ENCODE data around the gene RPL15.

RPL15 gene

DNA sequence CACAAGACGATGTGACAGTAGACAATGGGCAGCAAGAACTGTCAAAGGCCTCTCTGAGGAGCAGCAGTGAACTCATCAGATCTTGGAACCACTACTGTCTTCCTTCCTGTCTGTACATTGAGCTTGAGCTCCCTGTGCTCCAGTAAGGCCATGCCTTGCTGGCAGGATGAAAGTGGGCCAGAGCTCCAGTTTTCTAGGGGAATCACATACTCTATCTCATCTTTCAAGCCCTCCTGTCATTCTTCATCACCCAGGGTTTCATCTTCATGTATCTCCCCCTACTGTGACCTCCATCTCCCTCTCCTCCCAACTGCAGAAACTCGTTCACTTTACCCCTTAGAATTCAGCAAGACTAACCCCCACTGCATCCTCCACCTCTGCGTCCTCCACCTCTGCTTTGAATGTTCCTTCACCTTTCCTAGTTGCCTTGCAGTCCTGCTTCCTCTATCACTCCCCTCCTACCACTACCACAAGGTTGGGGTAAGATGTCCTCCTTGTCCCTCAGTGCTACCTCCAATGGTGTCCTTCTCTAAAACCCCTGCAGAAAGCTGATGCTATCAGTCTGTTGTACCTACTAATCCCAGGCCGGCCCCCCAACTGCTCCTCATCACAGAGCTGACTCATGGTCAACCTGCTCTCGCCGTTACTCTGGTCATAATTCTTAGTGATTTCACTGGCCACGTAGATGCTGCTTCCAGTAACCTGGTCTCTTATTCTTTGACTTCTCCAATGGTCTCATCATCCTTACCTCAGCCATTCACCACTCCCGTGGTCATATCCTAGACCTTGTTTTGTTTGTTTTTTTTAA, 22.5 kb upstream of the RPL15 start:
- Histone ChIP-seq H3K36me3 (ENCODE audit: control insufficient read depth, insufficient read depth, low read length) (peaks cover 6% of the 10 kb centered on the region), H3K79me2 (ENCODE audit: control insufficient read depth, insufficient read depth, low read length) (no peaks in the 10 kb centered on the region), H3K18ac (ENCODE audit: low read length) (no peak overlapping the region), H4K8ac (ENCODE audit: low read depth, low read length) (no peak overlapping the region), H2AK5ac (ENCODE audit: low read length) (no peak overlapping the region), H4K5ac (ENCODE audit: low read length) (no peak overlapping the region), H2BK120ac (ENCODE audit: low read depth, low read length) (no peak overlapping the region), H3K23ac (ENCODE audit: low read length) (no peak overlapping the region), H3K4me1 (ENCODE audit: control insufficient read depth, low read depth, low read length) (no peaks in the 10 kb centered on the region), H3K9ac (ENCODE audit: low read length) (no peak overlapping the region), H3K56ac (ENCODE audit: low read length) (no peak overlapping the region), H3K27me3 (ENCODE audit: insufficient read depth, low read length, poor library complexity) (no peaks in the 10 kb centered on the region), H3K27ac (ENCODE audit: low read depth, low read length) (no peak overlapping the region), H2BK15ac (replicated peaks; ENCODE audit: low read depth) (no peak overlapping the region), H3K4me3 (ENCODE audit: low read length) (no peak overlapping the region), H2BK5ac (ENCODE audit: low read length) (no peak overlapping the region), H3K4me2 (ENCODE audit: low read length) (no peak overlapping the region), H3K79me1 (ENCODE audit: low read length) (no peaks in the 10 kb centered on the region), H3K4ac (ENCODE audit: low read depth, low read length) (no peak overlapping the region)
- no CpG with 5 or more reads among the region's 8 CpGs for WGBS (ENCODE audit: extremely low coverage, insufficient coverage, low lambda C conversion rate)
- no peak for DNase-seq

DNA sequence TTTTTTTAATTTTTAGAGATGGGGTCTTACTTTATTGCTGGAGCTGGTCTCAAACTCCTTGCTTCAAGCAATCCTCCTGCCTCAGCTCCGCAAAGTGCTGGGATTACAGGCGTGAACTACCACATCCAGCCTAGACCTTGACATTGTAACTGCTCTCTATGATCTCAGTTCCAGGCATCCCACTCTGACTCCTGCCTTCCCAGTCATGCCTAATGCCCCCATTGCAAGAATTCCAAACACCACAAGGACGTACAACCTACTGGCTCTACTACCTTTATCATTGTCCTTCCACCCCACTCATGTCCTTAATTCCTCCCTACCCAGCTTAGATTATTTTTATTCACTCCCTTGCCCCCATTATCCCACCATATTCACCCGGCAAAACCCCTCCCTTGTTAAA, 21.8 kb upstream of the RPL15 start:
- no peak overlapping the region for H2BK120ac ChIP-seq (ENCODE audit: low read depth, low read length)
- H3K18ac ChIP-seq (ENCODE audit: low read length) = no peak overlapping the region
- H3K27me3 ChIP-seq (ENCODE audit: insufficient read depth, low read length, poor library complexity) = no peaks in the 10 kb centered on the region
- no peak overlapping the region for H3K4me3 ChIP-seq (ENCODE audit: low read length)
- H3K4me1 ChIP-seq (ENCODE audit: control insufficient read depth, low read depth, low read length) = no peaks in the 10 kb centered on the region
- no peak overlapping the region for H3K4ac ChIP-seq (ENCODE audit: low read depth, low read length)
- no peak overlapping the region for H3K56ac ChIP-seq (ENCODE audit: low read length)
- no peaks in the 10 kb centered on the region for H3K79me2 ChIP-seq (ENCODE audit: control insufficient read depth, insufficient read depth, low read length)
- no peak overlapping the region for H4K8ac ChIP-seq (ENCODE audit: low read depth, low read length)
- DNase-seq = no peak
- no peak overlapping the region for H3K4me2 ChIP-seq (ENCODE audit: low read length)
- peaks cover 6% of the 10 kb centered on the region for H3K36me3 ChIP-seq (ENCODE audit: control insufficient read depth, insufficient read depth, low read length)
- H4K5ac ChIP-seq (ENCODE audit: low read length) = no peak overlapping the region
- no peak overlapping the region for H2AK5ac ChIP-seq (ENCODE audit: low read length)
- H3K9ac ChIP-seq (ENCODE audit: low read length) = no peak overlapping the region
- no peak overlapping the region for H2BK15ac ChIP-seq (replicated peaks; ENCODE audit: low read depth)
- no CpG with 5 or more reads among the region's 4 CpGs for WGBS (ENCODE audit: extremely low coverage, insufficient coverage, low lambda C conversion rate)
- H2BK5ac ChIP-seq (ENCODE audit: low read length) = no peak overlapping the region
- H3K27ac ChIP-seq (ENCODE audit: low read depth, low read length) = no peak overlapping the region
- H3K79me1 ChIP-seq (ENCODE audit: low read length) = no peaks in the 10 kb centered on the region
- H3K23ac ChIP-seq (ENCODE audit: low read length) = no peak overlapping the region

GRCh38 chr3:23900744-23901143, 16.2 kb upstream of the RPL15 start:
- peaks cover 6% of the 10 kb centered on the region for H3K36me3 ChIP-seq (ENCODE audit: control insufficient read depth, insufficient read depth, low read length)
- no peak for DNase-seq

GRCh38 chr3:23904545-23904944, 12.4 kb upstream of the RPL15 start:
- DNase-seq = no peak
- no peak overlapping the region for H4K8ac ChIP-seq (ENCODE audit: low read depth, low read length)
- H2AK5ac ChIP-seq (ENCODE audit: low read length) = no peak overlapping the region
- no peaks in the 10 kb centered on the region for H3K36me3 ChIP-seq (ENCODE audit: control insufficient read depth, insufficient read depth, low read length)
- H2BK120ac ChIP-seq (ENCODE audit: low read depth, low read length) = no peak overlapping the region
- no peaks in the 10 kb centered on the region for H3K4me1 ChIP-seq (ENCODE audit: control insufficient read depth, low read depth, low read length)
- H3K18ac ChIP-seq (ENCODE audit: low read length) = no peak overlapping the region
- H3K79me2 ChIP-seq (ENCODE audit: control insufficient read depth, insufficient read depth, low read length) = no peaks in the 10 kb centered on the region
- H2BK5ac ChIP-seq (ENCODE audit: low read length) = no peak overlapping the region
- H3K27me3 ChIP-seq (ENCODE audit: insufficient read depth, low read length, poor library complexity) = no peaks in the 10 kb centered on the region
- H3K4ac ChIP-seq (ENCODE audit: low read depth, low read length) = no peak overlapping the region
- no peak overlapping the region for H3K4me2 ChIP-seq (ENCODE audit: low read length)
- H3K56ac ChIP-seq (ENCODE audit: low read length) = no peak overlapping the region
- no peaks in the 10 kb centered on the region for H3K79me1 ChIP-seq (ENCODE audit: low read length)
- H3K4me3 ChIP-seq (ENCODE audit: low read length) = no peak overlapping the region
- no peak overlapping the region for H4K5ac ChIP-seq (ENCODE audit: low read length)
- H3K23ac ChIP-seq (ENCODE audit: low read length) = no peak overlapping the region
- no peak overlapping the region for H3K9ac ChIP-seq (ENCODE audit: low read length)
- H3K27ac ChIP-seq (ENCODE audit: low read depth, low read length) = no peak overlapping the region
- no peak overlapping the region for H2BK15ac ChIP-seq (replicated peaks; ENCODE audit: low read depth)

More at GRCh38 chr3:23900744-23901143, 16.2 kb upstream of the RPL15 start:
- Histone ChIP-seq H3K56ac (ENCODE audit: low read length) (no peak overlapping the region), H2BK15ac (replicated peaks; ENCODE audit: low read depth) (no peak overlapping the region), H3K4me2 (ENCODE audit: low read length) (no peak overlapping the region), H3K23ac (ENCODE audit: low read length) (no peak overlapping the region), H4K8ac (ENCODE audit: low read depth, low read length) (no peak overlapping the region), H2BK120ac (ENCODE audit: low read depth, low read length) (no peak overlapping the region), H3K79me2 (ENCODE audit: control insufficient read depth, insufficient read depth, low read length) (no peaks in the 10 kb centered on the region), H3K9ac (ENCODE audit: low read length) (no peak overlapping the region), H3K18ac (ENCODE audit: low read length) (no peak overlapping the region), H3K4me1 (ENCODE audit: control insufficient read depth, low read depth, low read length) (no peaks in the 10 kb centered on the region), H2AK5ac (ENCODE audit: low read length) (no peak overlapping the region), H3K27ac (ENCODE audit: low read depth, low read length) (no peak overlapping the region), H3K79me1 (ENCODE audit: low read length) (no peaks in the 10 kb centered on the region), H2BK5ac (ENCODE audit: low read length) (no peak overlapping the region), H4K5ac (ENCODE audit: low read length) (no peak overlapping the region), H3K4ac (ENCODE audit: low read depth, low read length) (no peak overlapping the region), H3K4me3 (ENCODE audit: low read length) (no peak overlapping the region), H3K27me3 (ENCODE audit: insufficient read depth, low read length, poor library complexity) (no peaks in the 10 kb centered on the region)
- no CpG with 5 or more reads among the region's 6 CpGs for WGBS (ENCODE audit: extremely low coverage, insufficient coverage, low lambda C conversion rate)

DNA sequence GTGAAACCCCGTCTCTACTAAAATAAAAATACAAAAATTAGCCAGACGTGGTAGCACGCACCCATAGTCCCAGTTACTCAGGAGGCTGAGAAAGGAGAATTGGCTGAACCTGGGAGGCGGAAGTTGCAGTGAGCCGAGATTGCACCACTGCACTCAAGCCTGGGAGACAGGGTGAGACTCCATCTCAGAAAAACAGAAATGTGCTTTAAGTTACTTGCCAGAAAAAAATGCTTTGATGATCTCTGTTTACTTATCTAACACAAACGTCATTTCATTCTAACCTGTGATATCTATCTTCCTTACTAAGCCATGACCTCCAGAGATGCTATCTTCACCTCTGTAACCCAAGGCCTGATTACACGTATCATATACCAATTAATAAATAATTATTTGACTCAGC, 7.6 kb upstream of the RPL15 start:
- Histone ChIP-seq H2BK120ac (ENCODE audit: low read depth, low read length) (no peak overlapping the region), H3K27ac (ENCODE audit: low read depth, low read length) (no peak overlapping the region), H4K8ac (ENCODE audit: low read depth, low read length) (no peak overlapping the region), H3K23ac (ENCODE audit: low read length) (no peak overlapping the region), H3K27me3 (ENCODE audit: insufficient read depth, low read length, poor library complexity) (no peaks in the 10 kb centered on the region), H3K4me2 (ENCODE audit: low read length) (no peak overlapping the region), H3K79me1 (ENCODE audit: low read length) (no peaks in the 10 kb centered on the region), H3K4ac (ENCODE audit: low read depth, low read length) (no peak overlapping the region), H3K4me1 (ENCODE audit: control insufficient read depth, low read depth, low read length) (no peaks in the 10 kb centered on the region), H3K18ac (ENCODE audit: low read length) (no peak overlapping the region), H3K56ac (ENCODE audit: low read length) (no peak overlapping the region), H4K5ac (ENCODE audit: low read length) (no peak overlapping the region), H2BK5ac (ENCODE audit: low read length) (no peak overlapping the region), H2BK15ac (replicated peaks; ENCODE audit: low read depth) (no peak overlapping the region), H3K4me3 (ENCODE audit: low read length) (no peak overlapping the region), H3K9ac (ENCODE audit: low read length) (no peak overlapping the region), H3K79me2 (ENCODE audit: control insufficient read depth, insufficient read depth, low read length) (peaks cover 2% of the 10 kb centered on the region), H3K36me3 (ENCODE audit: control insufficient read depth, insufficient read depth, low read length) (no peaks in the 10 kb centered on the region), H2AK5ac (ENCODE audit: low read length) (no peak overlapping the region)
- WGBS (ENCODE audit: extremely low coverage, insufficient coverage, low lambda C conversion rate) = no CpG with 5 or more reads among the region's 7 CpGs
- no peak for DNase-seq

- Histone ChIP-seq H3K27ac (ENCODE audit: low read depth, low read length) (no peak overlapping the region), H3K4me1 (ENCODE audit: control insufficient read depth, low read depth, low read length) (peaks cover 2% of the 10 kb centered on the region), H3K23ac (ENCODE audit: low read length) (no peak overlapping the region), H4K5ac (ENCODE audit: low read length) (no peak overlapping the region), H3K4me2 (ENCODE audit: low read length) (no peak overlapping the region), H2AK5ac (ENCODE audit: low read length) (no peak overlapping the region), H3K18ac (ENCODE audit: low read length) (no peak overlapping the region), H3K79me1 (ENCODE audit: low read length) (peaks cover 3% of the 10 kb centered on the region), H3K4ac (ENCODE audit: low read depth, low read length) (no peak overlapping the region), H2BK15ac (replicated peaks; ENCODE audit: low read depth) (no peak overlapping the region), H3K56ac (ENCODE audit: low read length) (no peak overlapping the region), H2BK5ac (ENCODE audit: low read length) (no peak overlapping the region), H3K36me3 (ENCODE audit: control insufficient read depth, insufficient read depth, low read length) (no peaks in the 10 kb centered on the region), H3K9ac (ENCODE audit: low read length) (no peak overlapping the region), H4K8ac (ENCODE audit: low read depth, low read length) (no peak overlapping the region), H2BK120ac (ENCODE audit: low read depth, low read length) (no peak overlapping the region), H3K4me3 (ENCODE audit: low read length) (no peak overlapping the region), H3K79me2 (ENCODE audit: control insufficient read depth, insufficient read depth, low read length) (peaks cover 2% of the 10 kb centered on the region), H3K27me3 (ENCODE audit: insufficient read depth, low read length, poor library complexity) (no peaks in the 10 kb centered on the region)
- WGBS (ENCODE audit: extremely low coverage, insufficient coverage, low lambda C conversion rate) = no CpG with 5 or more reads among the region's 2 CpGs
- no peak for DNase-seq
Observed at GRCh38 chr3:23911397-23911796, 5.5 kb upstream of the RPL15 start.

Measured in mesendoderm (in vitro differentiated cells).